COR-L47 (cell line): ENCODE measurements around the gene ARHGAP26.

Experiments
- DNase-seq: peaks from one replicate; lab custom pipeline; 2025; lab: John Stamatoyannopoulos, UW

ARHGAP26 gene

DNA sequence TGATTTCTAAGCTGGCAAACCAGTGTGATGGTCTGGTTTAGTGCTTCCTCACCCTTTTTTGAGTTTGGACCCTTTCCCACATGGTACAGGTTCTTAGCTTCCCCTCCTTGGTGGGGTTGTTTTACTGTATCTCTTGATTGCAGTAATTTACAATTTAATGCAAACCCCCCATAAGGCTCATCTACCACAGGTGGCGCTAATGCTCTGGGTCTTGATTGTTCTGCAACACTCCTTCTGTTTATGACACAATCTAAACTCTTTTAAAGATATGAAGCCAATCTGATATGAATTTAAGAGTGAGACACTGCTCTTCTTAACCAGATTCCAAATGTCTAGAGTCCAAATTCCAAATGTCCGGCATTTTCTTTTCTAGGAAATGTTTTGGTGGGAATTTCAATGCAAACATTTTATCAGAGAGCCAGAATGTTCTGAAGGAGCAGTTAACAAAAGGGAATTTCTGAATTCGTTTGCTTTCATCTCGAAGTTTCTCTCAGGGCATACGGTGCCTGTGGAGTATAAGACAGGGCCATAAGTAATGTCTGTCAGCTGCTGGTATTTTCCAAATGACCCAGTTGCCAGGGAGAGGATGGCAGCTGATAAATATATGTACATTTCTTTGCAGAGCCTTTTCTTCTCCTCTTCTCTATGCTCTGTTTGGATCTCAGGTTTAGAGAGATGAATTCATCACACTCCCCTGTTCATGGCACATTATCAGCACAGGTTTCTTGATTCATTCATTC lies 246.8 kb downstream of the ARHGAP26 start:
- DNase-seq = peak; percentile 2

DNA sequence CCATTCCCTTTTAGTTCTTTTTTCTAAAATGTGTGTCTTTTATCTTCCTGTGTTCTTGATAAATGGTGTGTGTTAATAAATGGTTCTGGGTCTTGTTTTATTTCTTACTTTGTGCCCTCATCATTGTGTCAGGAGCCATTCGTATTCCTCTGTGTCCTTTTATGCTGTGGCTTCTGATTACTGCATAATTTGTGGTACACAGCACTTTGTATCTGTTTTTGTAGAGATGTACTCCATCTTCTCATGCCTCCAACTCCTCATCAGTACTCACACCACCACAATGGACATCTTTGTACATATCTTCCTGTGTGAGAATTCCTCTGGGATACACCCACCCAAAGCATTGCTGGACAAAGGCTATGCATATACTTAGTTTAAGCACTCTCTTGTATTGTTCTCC lies 247.4 kb downstream of the ARHGAP26 start:
- no peak for DNase-seq

GRCh38 chr5:143017992-143018391 lies 247.8 kb downstream of the ARHGAP26 start:
- DNase-seq = no peak

DNA sequence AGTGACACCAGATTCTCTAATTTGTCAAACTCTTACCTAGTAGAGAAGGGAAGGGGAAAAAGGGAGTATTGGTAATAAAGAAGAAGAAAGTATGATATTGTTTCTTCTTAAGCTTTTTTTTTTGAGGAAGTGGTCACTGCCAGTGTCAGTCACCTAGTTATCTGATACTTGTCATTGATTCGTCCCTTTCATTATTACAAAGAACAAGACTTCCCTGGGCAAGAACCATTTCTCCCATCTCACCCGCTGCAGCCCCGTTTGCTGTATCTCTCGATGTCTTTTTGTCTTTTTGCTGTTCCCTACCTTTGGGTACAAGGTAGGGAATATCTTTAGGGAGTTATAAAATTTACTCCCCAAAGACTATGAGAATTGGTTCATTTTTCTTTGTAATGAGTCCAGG lies 249.0 kb downstream of the ARHGAP26 start:
- DNase-seq = no peak

GRCh38 chr5:143019614-143020515 lies 249.7 kb downstream of the ARHGAP26 start:
- no peak for DNase-seq

DNA sequence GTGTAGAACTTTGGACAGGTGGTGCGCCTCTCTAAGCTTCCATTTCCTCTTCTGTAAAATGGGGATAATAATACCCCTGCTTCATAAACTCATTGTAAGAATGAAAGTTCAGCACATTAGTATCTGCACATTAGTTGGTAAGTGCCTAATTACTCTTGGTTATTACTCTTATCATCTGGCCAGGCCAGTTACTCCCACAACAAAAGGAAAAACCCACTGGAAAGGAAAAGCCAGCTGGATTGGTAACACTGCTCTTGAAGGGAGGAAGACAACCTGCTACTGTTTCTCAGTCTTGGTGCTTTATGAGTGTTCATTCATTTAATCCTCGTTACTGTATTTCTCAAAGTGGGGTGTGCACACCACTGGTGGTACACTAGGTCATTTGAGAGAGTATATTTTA lies 251.4 kb downstream of the ARHGAP26 start:
- no peak for DNase-seq

GRCh38 chr5:143023411-143024096 lies 253.4 kb downstream of the ARHGAP26 start:
- no peak for DNase-seq

- DNase-seq = peak; percentile 57
Measured at GRCh38 chr5:143024228-143024920, 254.2 kb downstream of the ARHGAP26 start.

DNA sequence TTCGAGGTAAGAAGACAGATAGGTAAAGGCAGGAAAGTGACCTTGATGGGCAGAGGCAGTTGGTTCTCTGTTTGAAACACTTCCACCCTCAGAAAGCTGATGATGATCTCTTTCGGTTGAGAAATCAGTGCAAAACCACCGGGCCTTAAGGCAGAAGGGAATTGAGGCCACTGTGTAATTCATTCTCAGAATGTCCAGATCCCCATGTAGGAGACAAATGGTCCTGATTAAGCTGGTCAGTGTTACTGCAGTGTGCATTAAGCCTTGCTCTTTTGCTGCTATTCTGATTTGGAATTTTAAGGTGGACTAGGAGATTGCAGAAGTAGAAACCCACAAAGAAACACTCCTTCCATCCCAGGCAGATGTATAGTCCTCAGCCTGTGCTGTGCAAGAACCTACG lies 255.2 kb downstream of the ARHGAP26 start:
- no peak for DNase-seq

DNA sequence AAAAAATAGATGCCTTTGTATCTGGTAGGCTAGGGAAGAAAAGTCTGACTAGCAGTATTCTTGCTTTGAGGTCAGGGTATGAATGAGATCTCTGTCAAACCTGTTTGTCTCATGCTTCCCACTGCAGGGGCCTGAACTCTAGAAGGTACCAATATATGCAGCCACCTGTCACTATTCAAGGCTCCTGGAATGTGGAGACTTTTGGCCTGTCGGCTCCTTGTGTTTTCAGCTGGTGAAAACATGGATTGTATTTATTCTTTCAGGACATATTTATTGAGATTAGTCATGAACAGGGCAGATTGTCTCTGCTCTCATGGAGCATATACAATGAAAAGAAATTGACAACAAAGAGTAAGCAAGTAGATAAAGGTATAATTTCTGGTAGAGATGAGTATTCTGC lies 255.8 kb downstream of the ARHGAP26 start:
- DNase-seq = no peak

GRCh38 chr5:143026380-143026779 lies 256.2 kb downstream of the ARHGAP26 start:
- no peak for DNase-seq

GRCh38 chr5:143029293-143029692 lies 259.1 kb downstream of the ARHGAP26 start:
- no peak for DNase-seq

DNA sequence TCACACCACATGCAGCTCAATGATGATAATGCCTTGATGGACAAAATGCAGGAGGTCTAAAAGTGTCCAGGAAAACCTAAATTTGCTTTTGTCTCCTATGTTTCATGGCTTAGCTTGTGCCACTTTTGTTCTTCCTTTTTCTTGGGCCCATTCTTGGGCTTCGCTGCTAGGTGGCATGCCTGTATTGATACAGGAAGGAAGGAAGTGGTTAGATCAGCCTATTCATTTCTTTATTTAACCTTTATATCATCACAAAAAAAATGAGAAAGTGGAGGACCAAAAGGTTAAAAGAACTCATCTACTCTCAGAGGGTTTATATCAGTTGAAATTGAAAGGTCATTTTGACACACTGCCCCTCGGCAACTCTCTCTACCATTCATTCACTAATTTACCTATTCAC lies 260.2 kb downstream of the ARHGAP26 start:
- no peak for DNase-seq

- DNase-seq = no peak
Measured at GRCh38 chr5:143031781-143032580, 261.8 kb downstream of the ARHGAP26 start.

DNA sequence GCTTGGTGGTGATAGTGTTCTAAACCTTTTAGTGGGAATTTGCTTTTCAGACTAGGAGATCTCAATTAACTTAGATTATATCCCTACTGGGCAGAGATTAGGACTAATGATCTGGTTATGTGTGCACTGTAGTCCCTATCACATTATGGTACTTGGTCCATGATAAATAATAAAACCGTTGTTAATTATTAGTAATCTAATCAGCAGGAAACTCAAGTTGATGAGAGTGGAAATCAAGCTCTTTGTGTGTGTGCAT lies 262.3 kb downstream of the ARHGAP26 start:
- no peak for DNase-seq

- no peak for DNase-seq
Measured at GRCh38 chr5:143033535-143034250, 263.5 kb downstream of the ARHGAP26 start.

GRCh38 chr5:143036146-143036927 lies 266.2 kb downstream of the ARHGAP26 start:
- DNase-seq = no peak

GRCh38 chr5:143037071-143037470 lies 266.9 kb downstream of the ARHGAP26 start:
- no peak for DNase-seq

DNA sequence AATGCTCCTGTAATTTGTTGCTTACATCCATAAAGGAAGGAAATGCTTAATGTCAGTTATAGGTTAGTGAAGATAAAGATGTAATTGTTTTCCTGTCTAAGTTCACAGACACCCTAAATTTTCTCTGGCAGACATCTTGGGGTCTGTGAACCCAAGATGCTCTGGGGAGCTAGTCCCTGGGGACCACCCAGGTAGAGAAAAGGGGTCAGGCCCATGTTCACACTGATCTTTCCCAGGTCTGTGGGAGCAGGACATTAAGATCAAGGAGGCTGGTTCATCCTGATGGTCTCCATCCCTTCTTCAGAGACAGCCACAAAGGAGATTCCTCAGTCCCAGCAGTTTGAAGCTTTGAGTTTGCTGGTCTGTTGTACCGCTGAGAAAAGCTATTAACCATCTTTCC lies 267.5 kb downstream of the ARHGAP26 start:
- DNase-seq = no peak

DNA sequence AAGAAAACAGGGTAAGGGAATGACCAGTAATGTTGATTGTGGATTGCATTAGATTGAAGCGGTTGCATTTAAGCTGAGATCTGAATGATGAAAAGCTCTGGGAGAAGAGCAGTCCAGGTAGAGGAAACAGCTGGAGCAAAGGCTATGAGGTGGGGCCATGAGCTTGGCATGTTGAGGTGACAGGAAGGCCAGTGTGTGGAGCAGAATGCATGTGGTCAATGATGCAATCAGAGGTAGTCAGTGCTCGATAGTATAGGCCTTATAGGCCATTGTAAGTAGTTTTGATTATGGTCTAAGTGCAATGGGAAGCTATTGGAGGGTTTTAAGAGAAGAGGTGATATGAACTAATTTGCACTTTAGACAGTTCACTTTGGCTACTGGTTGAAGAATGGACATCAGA lies 270.4 kb downstream of the ARHGAP26 start:
- no peak for DNase-seq
